Activated naive CD4-positive, alpha-beta T cell (primary cell): ENCODE results near the gene SLC35E4.
"Not testable (repeated sequence)": the region's sequence is repeated elsewhere in the genome, so short reads cannot be mapped to it uniquely, and the experiment has no call there.

Source experiments
- DNase-seq, 4 experiments: peaks; one replicate each; lab custom pipeline; 2025; lab: John Stamatoyannopoulos, UW

The SLC35E4 gene, protein sequence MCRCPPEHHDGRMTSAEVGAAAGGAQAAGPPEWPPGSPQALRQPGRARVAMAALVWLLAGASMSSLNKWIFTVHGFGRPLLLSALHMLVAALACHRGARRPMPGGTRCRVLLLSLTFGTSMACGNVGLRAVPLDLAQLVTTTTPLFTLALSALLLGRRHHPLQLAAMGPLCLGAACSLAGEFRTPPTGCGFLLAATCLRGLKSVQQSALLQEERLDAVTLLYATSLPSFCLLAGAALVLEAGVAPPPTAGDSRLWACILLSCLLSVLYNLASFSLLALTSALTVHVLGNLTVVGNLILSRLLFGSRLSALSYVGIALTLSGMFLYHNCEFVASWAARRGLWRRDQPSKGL

GRCh38 chr22:30635273-30636225, at the start of gene SLC35E4:
TSS of gene SLC35E4 (plus strand) at chr22:30635781. CDS start at chr22:30636451, 670 bp downstream.
- DNase-seq, result peak; percentile 80 to 95 (median 88)

- no peak for DNase-seq
Measured at GRCh38 chr22:30586414-30586813, 49.2 kb upstream of the SLC35E4 start.

- DNase-seq, result no peak
Measured at GRCh38 chr22:30591191-30591587, 44.4 kb upstream of the SLC35E4 start.

DNA sequence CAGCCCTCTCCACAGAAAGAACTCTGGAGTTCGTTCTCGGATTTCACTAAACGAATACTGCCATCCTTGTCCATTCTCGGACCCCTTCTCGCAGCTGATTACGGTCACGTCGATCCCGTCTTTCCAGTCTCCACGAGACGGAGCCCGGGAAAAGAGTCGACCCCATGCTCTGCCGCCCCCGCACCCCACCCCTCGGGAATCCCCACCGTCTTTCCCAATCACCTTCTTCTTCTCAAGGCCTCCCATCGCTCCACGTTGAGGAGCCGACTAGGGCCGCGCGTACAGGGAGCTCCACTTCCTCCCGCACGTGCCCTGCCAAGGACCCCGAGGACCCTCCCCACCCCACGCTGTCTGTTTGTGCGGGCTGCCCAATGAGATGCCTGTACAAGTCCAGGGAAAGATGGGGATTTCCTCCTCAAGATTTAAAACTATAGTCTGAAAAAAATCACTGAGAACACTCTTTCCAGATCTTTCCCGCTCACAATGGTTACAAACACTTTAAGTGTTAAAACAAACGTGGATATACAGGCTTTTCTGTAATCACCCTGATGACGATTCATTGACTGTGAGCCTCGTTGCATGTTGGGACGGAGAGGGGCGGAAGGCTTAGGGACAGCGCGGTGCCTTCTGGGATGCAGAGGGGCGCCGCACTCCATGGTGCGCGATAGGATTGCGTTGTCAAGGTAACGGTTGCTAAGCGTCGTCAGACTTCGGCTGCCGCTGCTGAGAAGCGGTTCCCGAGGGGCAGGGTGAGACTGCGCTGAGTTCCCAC, 43.8 kb upstream of the SLC35E4 start, which contains the start of gene PES1:
TSS of gene PES1 (minus strand) at position 323 of the 772 bp plus-strand sequence. CDS start at position 246, 77 bp downstream.
- peak; percentile 71 to 90 (median 82) for DNase-seq

DNA sequence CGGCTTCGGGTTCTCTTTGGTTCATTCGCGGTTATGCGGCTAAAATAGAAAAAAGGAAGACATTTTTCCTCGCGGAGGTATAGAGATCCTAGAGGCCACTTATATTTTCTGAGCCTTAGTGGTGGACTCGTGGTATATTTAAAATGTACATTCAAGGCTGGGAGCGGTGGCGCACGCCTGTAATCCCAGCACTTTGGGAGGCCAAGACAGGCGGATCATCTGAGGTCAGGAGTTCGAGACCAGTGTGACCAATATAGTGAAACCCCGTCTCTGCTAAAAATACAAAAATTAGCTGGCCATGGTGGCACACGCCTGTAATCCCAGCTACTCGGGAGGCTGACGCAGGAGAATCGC, 43.2 kb upstream of the SLC35E4 start:
- DNase-seq, result not testable (repeated sequence)

GRCh38 chr22:30596199-30596598, 39.4 kb upstream of the SLC35E4 start:
- DNase-seq, result no peak

DNA sequence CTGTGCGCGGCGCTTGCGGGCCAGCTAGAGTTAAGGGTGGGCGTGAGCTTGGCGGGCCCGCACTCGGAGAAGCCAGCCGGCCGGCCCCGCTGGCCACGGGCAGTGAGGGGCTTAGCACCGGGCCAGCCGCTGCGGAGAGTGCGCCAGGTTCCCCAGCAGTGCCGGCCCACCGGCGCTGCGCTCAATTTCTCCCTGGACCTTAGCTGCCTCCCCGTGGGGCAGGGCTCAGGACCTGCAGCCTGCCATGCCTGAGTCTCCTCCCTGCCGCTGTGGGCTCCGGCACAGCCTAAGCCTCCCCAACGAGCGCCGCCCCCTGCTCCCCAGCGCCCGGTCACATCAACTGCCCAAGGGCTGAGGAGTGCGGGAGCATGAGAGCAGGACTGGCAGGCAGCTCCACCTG, 38.7 kb upstream of the SLC35E4 start:
- no peak for DNase-seq

DNA sequence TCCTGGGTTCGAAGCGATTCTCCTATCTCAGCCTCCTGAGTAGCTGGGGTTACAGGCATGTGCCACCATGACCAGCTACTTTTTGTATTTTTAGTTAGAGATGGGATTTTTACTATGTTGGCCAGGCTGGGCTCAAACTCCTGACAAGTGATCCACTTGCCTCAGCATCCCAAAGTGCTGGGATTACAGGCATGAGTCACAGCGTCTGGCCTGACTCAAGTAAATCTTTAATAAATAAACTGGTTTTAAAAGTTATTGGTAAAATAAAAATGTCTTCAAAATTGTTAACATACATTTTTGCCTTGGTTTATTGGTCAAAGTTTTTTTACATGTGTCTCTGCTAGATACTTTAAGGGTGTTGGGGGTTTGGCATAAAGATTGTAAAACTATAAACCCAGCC, 36.6 kb upstream of the SLC35E4 start:
- DNase-seq, result no peak

DNA sequence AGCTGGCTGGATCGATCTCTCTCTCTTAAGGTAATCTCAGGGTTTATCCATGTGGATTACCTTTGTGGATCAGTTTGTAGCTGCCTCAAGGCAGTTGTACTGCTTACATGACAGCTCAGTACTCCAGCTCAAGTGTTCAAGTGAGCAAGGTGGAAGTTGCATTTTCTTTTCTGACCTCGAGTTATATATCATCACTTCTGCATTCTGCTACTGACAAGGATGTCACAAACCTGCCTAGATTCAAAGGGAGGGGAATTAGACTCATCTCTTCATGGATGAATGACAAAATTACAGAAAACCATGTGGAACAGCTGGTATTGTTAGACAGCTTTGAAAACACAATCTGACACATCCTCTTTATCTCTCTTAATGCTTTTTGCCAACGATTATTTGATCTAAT, 34.7 kb upstream of the SLC35E4 start:
- no peak for DNase-seq

- no peak for DNase-seq
Measured at GRCh38 chr22:30601464-30601863, 34.1 kb upstream of the SLC35E4 start.

- DNase-seq, result no peak
Measured at GRCh38 chr22:30602049-30602448, 33.5 kb upstream of the SLC35E4 start.

GRCh38 chr22:30603801-30604200, 31.8 kb upstream of the SLC35E4 start:
- DNase-seq, result no peak

GRCh38 chr22:30604723-30605122, 30.9 kb upstream of the SLC35E4 start:
- DNase-seq, result no peak

DNA sequence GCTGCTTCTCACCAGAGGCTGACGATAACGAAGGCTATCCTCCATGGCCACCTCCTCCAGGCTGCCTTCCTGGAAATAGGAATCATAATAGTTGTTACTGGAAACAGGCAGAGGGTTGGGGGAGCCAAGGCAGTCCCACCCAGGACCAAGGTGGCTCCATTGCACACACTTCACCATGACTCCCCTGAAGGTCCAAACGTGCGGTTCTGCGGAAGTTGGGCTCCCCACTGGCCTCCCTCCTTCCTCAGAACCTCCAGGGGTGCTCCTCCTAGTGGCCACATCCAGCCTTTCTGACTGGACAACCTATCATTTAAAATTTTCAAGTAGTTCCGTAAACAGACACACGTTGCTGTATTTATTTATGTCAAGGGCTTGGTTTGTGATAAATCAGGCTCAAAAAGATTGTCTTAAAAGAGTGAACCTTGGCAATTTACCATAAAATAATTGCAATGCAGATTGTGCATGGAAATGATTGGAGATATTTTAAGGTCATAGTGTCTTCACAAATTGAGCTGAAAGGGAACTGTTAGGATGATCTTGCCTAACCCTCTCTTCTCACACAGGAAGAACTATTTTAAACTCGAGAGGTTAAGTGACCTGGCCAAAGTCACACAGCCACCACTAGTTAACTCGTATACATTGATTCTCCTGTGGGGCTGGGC, 30.0 kb upstream of the SLC35E4 start:
- DNase-seq, result peak in 1 of 4 experiments; percentile 29

GRCh38 chr22:30606455-30607299, 28.9 kb upstream of the SLC35E4 start, which contains the start of gene TCN2:
TSS of gene TCN2 (plus strand) at chr22:30607174. CDS start at chr22:30607332, 158 bp downstream.
- DNase-seq, result no peak

DNA sequence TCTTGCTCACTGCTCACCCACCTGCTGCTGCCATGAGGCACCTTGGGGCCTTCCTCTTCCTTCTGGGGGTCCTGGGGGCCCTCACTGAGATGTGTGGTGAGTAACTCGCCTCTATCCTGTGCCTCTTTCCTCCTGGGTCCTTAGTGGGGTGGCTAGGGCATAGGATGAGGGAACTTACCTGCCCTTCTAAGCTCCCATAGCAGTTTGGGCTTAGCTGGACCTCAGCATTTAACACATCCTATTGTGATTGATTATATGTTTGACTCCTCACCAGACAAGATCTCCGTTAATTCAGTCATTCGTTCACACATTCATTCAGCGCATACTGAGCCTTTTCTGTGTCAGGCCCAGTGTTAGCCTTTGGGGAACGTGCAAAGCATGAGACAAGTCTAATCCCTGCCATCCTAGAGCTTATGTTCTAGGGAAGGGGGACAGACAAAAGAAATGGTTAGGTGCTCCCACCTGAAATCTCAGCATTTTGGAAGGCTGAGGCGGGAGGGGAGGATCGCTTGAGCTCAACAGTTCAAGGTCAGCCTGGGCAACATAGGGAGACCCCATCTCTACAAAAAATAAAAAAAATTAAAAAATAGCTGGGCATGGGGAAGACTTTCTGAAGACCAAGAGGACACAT, 28.2 kb upstream of the SLC35E4 start:
- no peak for DNase-seq

DNA sequence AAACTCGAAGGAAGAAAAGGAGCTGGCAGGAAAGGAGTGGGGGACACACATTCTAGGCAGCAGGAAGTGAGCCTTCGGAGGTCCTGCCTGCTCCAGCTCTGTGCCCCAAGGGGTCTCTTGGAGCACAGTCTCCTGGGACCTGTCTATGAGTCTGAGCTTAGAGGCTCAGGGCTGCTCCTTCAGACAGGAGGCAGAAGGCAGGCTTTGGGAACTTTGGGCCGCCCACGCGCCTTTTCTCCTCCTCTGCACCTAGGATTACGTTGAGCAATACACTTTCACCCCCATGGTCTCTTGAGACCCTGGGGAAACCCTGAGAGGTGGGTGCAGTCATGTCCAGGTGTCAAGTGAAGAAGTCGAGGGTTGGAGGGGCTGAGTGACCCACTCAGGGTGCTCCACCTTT, 27.6 kb upstream of the SLC35E4 start:
- no peak for DNase-seq

DNA sequence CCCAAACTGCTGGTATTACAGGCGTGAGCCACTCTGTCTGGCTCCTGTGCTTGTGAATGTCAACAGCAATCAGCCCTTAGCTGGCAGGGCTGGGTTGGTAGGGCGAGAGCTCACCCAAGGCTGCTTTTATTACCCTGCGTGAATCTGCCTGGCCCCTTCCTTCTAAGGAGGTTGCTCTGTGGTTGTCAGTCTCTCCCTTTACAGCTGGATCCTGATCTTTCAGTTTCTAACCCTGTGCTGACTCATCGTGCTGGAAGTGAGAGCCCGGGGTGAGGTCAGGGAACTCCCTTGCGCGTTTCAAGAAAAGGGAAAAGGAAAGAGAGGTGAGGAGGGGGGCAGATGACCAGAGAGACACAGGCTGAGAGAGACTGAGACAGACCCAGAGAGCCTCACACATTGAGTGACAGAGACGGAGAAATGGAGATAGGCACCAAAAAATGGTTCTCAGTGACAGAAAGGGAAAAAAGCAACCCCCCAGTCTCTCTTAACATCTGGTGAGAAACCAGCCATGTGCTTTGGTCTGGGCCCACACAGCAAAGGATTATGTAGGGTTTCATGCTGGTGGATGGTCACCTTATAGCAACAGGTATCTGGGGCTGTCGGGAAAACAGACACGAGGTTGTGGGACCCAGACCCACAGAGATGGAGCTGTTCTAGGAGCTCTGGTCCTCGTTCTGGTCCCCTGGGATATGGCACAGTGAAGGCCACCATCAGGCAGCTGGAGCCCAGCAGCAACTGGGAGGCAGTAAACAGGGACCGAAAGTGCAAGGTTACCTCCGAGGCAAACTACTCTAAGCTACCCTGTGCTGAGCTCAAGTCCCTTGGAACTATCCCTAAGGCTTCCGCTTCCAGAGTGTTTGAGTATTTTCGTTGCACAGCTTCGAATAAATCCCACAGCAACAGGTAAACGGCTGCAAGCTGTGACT, 26.1 kb upstream of the SLC35E4 start:
- DNase-seq, result no peak

- DNase-seq, result no peak
Measured at GRCh38 chr22:30610299-30610698, 25.3 kb upstream of the SLC35E4 start.
